ENCODE measurements around the gene PKD2L1.

Gene PKD2L1

DNA sequence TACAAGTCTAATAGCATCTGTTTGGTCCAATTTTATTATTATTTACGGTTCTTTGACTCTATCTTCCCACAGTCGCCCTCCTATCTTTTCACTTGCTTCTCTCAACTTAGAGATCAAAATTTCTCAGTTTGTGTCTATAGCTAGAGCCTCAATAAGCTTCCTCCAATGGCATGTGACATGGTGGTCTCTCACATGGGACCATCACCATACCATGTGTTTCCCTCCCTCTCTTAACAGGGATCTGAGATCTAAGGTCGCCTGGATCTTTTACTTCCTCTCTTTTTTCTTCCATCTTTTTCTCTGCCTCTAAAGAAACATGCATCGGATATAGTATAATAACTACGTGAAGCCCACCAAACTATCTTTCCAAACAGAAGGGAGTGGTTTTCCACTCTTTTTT is 1.8 kb downstream of the PKD2L1 start:
- TF ChIP-seq SP1 (IDR thresholded peaks at IDR 0.05) (no peak), NFRKB (IDR thresholded peaks at IDR 0.05) (no peak), SUZ12 (IDR thresholded peaks at IDR 0.05) (no peak), FOXA1 (IDR thresholded peaks at IDR 0.05) (no peak)
- ChIA-PET POLR2A (interaction anchor here (1.0 kb wide), 1 partner anchor 42 kb away, joined by 3 read pairs; the partner anchor contains the start of gene BLOC1S2), CTCF (interaction anchor here (0.6 to 1.5 kb wide), 2 partner anchors 12 to 18 kb away, joined by 3 read pairs; no protein-coding TSS in a partner anchor)
- DNase-seq (ENCODE audit: extremely low spot score), result no peak

DNA sequence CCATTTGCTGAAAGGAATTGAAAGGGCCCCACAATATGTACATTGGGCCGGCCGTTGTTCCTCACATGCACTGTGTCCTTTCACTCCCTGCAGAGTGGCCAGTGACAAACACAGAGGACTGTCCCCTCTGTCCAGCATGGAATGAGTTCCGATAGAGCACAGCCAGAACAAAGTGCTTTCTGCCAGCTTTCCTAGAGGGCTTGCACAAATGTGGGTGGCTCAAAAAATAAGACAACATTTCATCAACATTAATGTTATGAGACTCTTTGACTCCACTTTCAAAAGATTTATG is 2.4 kb downstream of the PKD2L1 start:
- TF ChIP-seq, protein P1, sequence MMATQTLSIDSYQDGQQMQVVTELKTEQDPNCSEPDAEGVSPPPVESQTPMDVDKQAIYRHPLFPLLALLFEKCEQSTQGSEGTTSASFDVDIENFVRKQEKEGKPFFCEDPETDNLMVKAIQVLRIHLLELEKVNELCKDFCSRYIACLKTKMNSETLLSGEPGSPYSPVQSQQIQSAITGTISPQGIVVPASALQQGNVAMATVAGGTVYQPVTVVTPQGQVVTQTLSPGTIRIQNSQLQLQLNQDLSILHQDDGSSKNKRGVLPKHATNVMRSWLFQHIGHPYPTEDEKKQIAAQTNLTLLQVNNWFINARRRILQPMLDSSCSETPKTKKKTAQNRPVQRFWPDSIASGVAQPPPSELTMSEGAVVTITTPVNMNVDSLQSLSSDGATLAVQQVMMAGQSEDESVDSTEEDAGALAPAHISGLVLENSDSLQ (IDR thresholded peaks at IDR 0.05), result no peak
- no peak for TF ChIP-seq FOXM1 (IDR thresholded peaks at IDR 0.05; ENCODE audit: borderline replicate concordance)
- no peak for TF ChIP-seq SP1 (IDR thresholded peaks at IDR 0.05)
- no peak for TF ChIP-seq TARDBP (IDR thresholded peaks at IDR 0.05)
- CTCF ChIA-PET, result no interaction called here
- POLR2A ChIA-PET, result interaction anchor here (1.0 kb wide), 1 partner anchor 41 kb away, joined by 3 read pairs; the partner anchor contains the start of gene BLOC1S2
- no peak for DNase-seq (ENCODE audit: extremely low spot score)

DNA sequence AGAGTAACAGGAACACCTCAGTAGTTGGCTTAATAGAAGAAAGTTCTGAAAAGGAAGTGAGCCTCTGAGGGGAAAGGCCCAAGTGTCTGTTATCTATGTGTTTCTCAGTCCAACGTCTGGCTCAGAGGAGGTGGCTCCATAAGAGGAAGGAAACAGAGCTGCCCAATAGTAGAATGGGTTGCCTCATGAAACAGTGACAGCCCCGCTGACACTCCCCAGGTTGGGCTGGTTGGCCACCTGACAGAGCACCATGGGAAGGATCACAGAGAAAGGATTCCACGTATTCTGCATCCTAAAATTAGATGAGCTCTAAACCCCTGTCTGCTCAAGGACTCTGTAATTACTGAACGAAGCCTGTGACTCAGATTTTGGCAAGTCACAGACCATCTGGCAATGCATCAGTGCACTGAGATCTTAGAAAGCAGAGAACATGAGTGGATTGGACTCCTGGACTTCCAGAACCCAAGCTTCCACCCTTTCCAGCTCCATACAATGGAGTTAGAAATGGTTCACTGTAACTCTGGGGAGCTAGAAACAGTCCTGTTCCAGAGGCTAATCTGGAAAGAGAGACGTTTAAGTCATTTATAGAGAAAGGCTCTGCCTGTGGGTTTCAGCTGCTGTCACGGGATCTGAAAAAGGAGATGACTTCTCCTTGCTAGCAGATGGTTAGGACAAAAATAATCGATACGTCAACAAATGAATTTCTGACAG is 2.9 kb downstream of the PKD2L1 start:
- ChIA-PET CTCF (interaction anchor here (0.5 to 0.6 kb wide), 2 partner anchors 52 to 1184 kb away, joined by 3 read pairs; no protein-coding TSS in a partner anchor), POLR2A (interaction anchor here (1.0 kb wide), 1 partner anchor 41 kb away, joined by 3 read pairs; the partner anchor contains the start of gene BLOC1S2)

DNA sequence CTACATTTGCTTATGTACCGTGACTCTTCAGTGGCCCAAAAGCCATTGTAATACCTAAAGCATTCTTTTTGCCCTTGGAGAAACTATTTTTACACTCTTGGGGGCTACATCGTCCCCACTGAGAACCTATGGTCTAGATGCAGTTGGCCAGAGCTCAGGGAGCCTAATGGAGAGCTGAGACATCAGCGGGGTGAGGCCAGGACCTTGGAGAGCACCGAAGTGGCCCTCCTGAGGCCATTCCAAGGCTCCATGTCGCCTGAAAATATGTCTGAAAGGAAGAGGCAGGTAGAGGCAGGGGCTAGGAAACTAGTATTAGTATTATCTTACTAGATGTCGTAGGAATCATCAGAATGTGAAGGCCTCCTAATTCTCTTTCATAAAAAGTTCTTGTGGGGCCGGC is 4.9 kb downstream of the PKD2L1 start:
- no peak for TF ChIP-seq FOXM1 (IDR thresholded peaks at IDR 0.05; ENCODE audit: borderline replicate concordance)
- DNase-seq (ENCODE audit: extremely low spot score), result no peak
- ChIA-PET CTCF (no interaction called here), POLR2A (no interaction called here)

More for the DNA sequence above, 2.9 kb downstream of the PKD2L1 start:
- no peak for DNase-seq (ENCODE audit: extremely low spot score)
- TF ChIP-seq HDGF (IDR thresholded peaks at IDR 0.05; ENCODE audit: borderline replicate concordance) (no peak), ZNF384 (IDR thresholded peaks at IDR 0.05) (no peak), SUZ12 (IDR thresholded peaks at IDR 0.05) (no peak), L3MBTL2 (conservative IDR thresholded peaks at IDR 0.05) (no peak), BHLHE40 (IDR thresholded peaks at IDR 0.05; ENCODE audit: borderline replicate concordance) (no peak), FOXK2 (IDR thresholded peaks at IDR 0.05) (no peak), FOXM1 (IDR thresholded peaks at IDR 0.05; ENCODE audit: borderline replicate concordance) (no peak), NFRKB (IDR thresholded peaks at IDR 0.05) (no peak), SP1 (IDR thresholded peaks at IDR 0.05) (no peak), FOXA1 (IDR thresholded peaks at IDR 0.05) (no peak), LEF1 (IDR thresholded peaks at IDR 0.05; ENCODE audit: borderline replicate concordance) (no peak), TARDBP (IDR thresholded peaks at IDR 0.05) (no peak), CTBP1 (IDR thresholded peaks at IDR 0.05; ENCODE audit: borderline replicate concordance) (no peak), ELF4 (IDR thresholded peaks at IDR 0.05) (no peak)
- TF ChIP-seq, protein P1 (IDR thresholded peaks at IDR 0.05), result no peak

DNA sequence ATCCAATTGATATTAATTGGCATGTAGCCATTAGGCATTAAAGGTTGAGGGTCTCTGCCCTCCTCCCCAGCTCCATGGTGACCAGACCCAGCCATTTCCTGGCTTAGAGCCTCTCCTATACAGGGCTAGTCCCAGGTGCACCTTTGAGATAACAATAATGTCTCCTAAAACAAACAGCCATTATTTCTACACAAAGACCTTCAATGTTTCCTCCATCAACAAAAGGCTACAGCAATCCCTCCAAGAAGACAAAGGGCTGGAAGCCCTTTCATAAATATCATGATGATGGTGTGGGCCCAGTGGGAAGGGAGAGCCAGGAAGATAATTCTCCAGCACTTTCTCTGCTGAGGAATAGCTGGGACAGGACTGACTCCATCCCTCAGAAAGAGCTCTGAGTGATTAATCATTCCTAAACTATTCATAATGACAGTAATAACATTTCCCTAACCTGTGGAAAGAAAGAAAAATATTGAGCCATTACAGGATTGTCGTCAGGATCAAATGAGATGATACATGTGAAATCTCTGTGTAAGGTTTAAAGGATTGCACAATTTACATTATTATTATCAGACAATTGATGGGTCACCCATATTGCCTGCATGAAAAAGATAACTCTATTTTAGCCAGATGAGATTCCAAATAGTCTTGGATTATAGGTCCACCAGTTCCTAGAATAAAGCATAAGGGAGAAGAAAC is 10.2 kb downstream of the PKD2L1 start:
- no peak for DNase-seq (ENCODE audit: extremely low spot score)
- POLR2A ChIA-PET, result no interaction called here
- TF ChIP-seq FOXA1 (IDR thresholded peaks at IDR 0.05) (no peak), FOXM1 (IDR thresholded peaks at IDR 0.05; ENCODE audit: borderline replicate concordance) (no peak), LEF1 (IDR thresholded peaks at IDR 0.05; ENCODE audit: borderline replicate concordance) (no peak), ELF4 (IDR thresholded peaks at IDR 0.05) (no peak), BHLHE40 (IDR thresholded peaks at IDR 0.05; ENCODE audit: borderline replicate concordance) (no peak)
- CTCF ChIA-PET, result interaction anchor here (0.6 kb wide), 2 partner anchors 17 to 424 kb away, joined by 3 to 5 read pairs; no protein-coding TSS in a partner anchor

DNA sequence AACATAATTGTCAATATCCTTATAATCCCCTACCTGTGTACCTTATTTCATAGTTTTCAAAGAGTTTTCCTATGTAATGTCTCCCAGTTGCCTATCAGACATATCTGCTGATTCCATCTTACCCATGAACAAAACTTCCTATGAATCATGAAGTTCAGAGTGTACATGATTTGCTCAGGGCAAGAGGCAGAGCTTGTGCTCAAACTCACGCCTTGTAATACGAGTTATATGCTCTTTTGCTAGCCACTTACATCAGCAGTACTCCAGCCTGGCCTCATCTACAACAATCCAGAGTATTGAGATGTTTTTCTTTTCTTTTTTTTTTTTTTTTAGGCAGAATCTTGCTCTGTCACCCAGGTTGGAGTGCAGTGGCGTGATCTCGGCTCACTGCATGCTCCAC is 11.8 kb downstream of the PKD2L1 start:
- no peak for DNase-seq (ENCODE audit: extremely low spot score)
- POLR2A ChIA-PET, result no interaction called here
- CTCF ChIA-PET, result no interaction called here
- TF ChIP-seq FOXK2 (IDR thresholded peaks at IDR 0.05), result no peak
- TF ChIP-seq, protein P1 (IDR thresholded peaks at IDR 0.05), result no peak
- no peak for TF ChIP-seq NFRKB (IDR thresholded peaks at IDR 0.05)
- TF ChIP-seq ZNF384 (IDR thresholded peaks at IDR 0.05), result no peak
- TF ChIP-seq HDGF (IDR thresholded peaks at IDR 0.05; ENCODE audit: borderline replicate concordance), result no peak
- TF ChIP-seq FOXA1 (IDR thresholded peaks at IDR 0.05), result no peak
- no peak for TF ChIP-seq CTBP1 (IDR thresholded peaks at IDR 0.05; ENCODE audit: borderline replicate concordance)
- no peak for TF ChIP-seq L3MBTL2 (conservative IDR thresholded peaks at IDR 0.05)
- no peak for TF ChIP-seq LEF1 (IDR thresholded peaks at IDR 0.05; ENCODE audit: borderline replicate concordance)
- no peak for TF ChIP-seq SUZ12 (IDR thresholded peaks at IDR 0.05)
- TF ChIP-seq ARNT (IDR thresholded peaks at IDR 0.05), result no peak
- TF ChIP-seq FOXM1 (IDR thresholded peaks at IDR 0.05; ENCODE audit: borderline replicate concordance), result no peak
